IMR-90 (cell line): ENCODE results near the gene GRM4.

ENCODE experiments used
- ELK1 ChIP-seq: fragments of 150-350 bp; IDR thresholded peaks from 2 replicates; pipeline ENCODE4 v1.6.1; 2016; ENCODE audit warnings: low read depth, mild to moderate bottlenecking, low read length, moderate library complexity, borderline replicate concordance
- MXI1 ChIP-seq: IDR thresholded peaks from 2 replicates; pipeline ENCODE4 v1.6.1; 2012; ENCODE audit warnings: low read depth, mild to moderate bottlenecking, low read length, moderate library complexity, borderline replicate concordance
- RFX5 ChIP-seq: IDR thresholded peaks from 2 replicates; pipeline ENCODE4 v1.8.0; 2012; ENCODE audit warnings: low read depth, mild to moderate bottlenecking, low read length, moderate library complexity

- TF ChIP-seq ELK1 (no peak), RFX5 (no peak), MXI1 (no peak)
These were observed 44.7 kb upstream of the GRM4 start for GRCh38 chr6:34190504-34191122.
